HUES48 (cell line): ENCODE results near the gene KLHL3.

Source experiments
- H3K27ac ChIP-seq: one replicate; pipeline ENCODE4 v1.7.0; 2013; ENCODE audit warnings: low read depth, low read length, inconsistent platforms
- H3K27me3 ChIP-seq: 2 replicates; pipeline ENCODE4 v1.6.1; 2013; ENCODE audit warnings: mild to moderate bottlenecking, low read length; ENCODE audit not compliant: control insufficient read depth, insufficient read depth
- H3K36me3 ChIP-seq: 2 replicates; pipeline ENCODE4 v1.6.1; 2013; ENCODE audit warnings: low read length; ENCODE audit not compliant: control insufficient read depth, insufficient read depth
- H3K4me1 ChIP-seq: 2 replicates; pipeline ENCODE4 v1.6.1; 2013; ENCODE audit warnings: mild to moderate bottlenecking, low read length; ENCODE audit not compliant: control insufficient read depth, insufficient read depth
- H3K4me3 ChIP-seq: 2 replicates; pipeline ENCODE4 v1.5.1; 2013; ENCODE audit warnings: mild to moderate bottlenecking, low read depth, low read length
- H3K9ac ChIP-seq: 2 replicates; pipeline ENCODE4 v1.6.1; 2013; ENCODE audit warnings: mild to moderate bottlenecking, low read depth, low read length, moderate library complexity
- H3K9me3 ChIP-seq: 2 replicates; pipeline ENCODE4 v1.6.1; 2013; ENCODE audit warnings: low read length; ENCODE audit not compliant: control insufficient read depth, insufficient read depth

Gene KLHL3

GRCh38 chr5:137741718-137742117 lies 5.8 kb upstream of the KLHL3 start:
- Histone ChIP-seq H3K27me3 (no peaks in the 10 kb centered on the region), H3K36me3 (no peaks in the 10 kb centered on the region), H3K9ac (no peak overlapping the region), H3K9me3 (no peaks in the 10 kb centered on the region), H3K4me3 (no peak overlapping the region), H3K4me1 (peaks cover 9% of the 10 kb centered on the region; the same call in 1 of the 2 replicates), H3K27ac (no peak overlapping the region)

- Histone ChIP-seq H3K9ac (no peak overlapping the region), H3K27ac (no peak overlapping the region), H3K36me3 (no peaks in the 10 kb centered on the region), H3K4me3 (no peak overlapping the region), H3K4me1 (peaks cover 15% of the 10 kb centered on the region), H3K27me3 (no peaks in the 10 kb centered on the region), H3K9me3 (no peaks in the 10 kb centered on the region)
Observed at GRCh38 chr5:137739737-137740136, 3.8 kb upstream of the KLHL3 start.

GRCh38 chr5:137738947-137739346 lies 3.1 kb upstream of the KLHL3 start:
- H3K9ac ChIP-seq, result no peak overlapping the region
- H3K36me3 ChIP-seq, result no peaks in the 10 kb centered on the region
- H3K9me3 ChIP-seq, result no peaks in the 10 kb centered on the region
- H3K4me3 ChIP-seq, result no peak overlapping the region
- peaks cover 23% of the 10 kb centered on the region for H3K4me1 ChIP-seq
- no peaks in the 10 kb centered on the region for H3K27me3 ChIP-seq
- no peak overlapping the region for H3K27ac ChIP-seq

GRCh38 chr5:137737349-137738131 lies 1.7 kb upstream of the KLHL3 start:
- Histone ChIP-seq H3K9ac (no peak overlapping the region), H3K27me3 (no peaks in the 10 kb centered on the region), H3K4me1 (peaks cover 20% of the 10 kb centered on the region), H3K4me3 (no peak overlapping the region), H3K27ac (no peak overlapping the region), H3K9me3 (no peaks in the 10 kb centered on the region), H3K36me3 (no peaks in the 10 kb centered on the region)

GRCh38 chr5:137736496-137736895 lies 607 bp upstream of the KLHL3 start:
- Histone ChIP-seq H3K4me3 (peak overlapping the region; percentile 77; the same call in 1 of the 2 replicates), H3K4me1 (peaks cover 15% of the 10 kb centered on the region), H3K36me3 (no peaks in the 10 kb centered on the region), H3K9me3 (no peaks in the 10 kb centered on the region), H3K27me3 (no peaks in the 10 kb centered on the region), H3K9ac (no peak overlapping the region), H3K27ac (no peak overlapping the region)

GRCh38 chr5:137734962-137735554 lies 831 bp downstream of the KLHL3 start:
- Histone ChIP-seq H3K9ac (peak overlapping the region; percentile 68), H3K27ac (peak overlapping the region; percentile 78), H3K36me3 (no peaks in the 10 kb centered on the region), H3K9me3 (no peaks in the 10 kb centered on the region), H3K27me3 (no peaks in the 10 kb centered on the region), H3K4me3 (peak overlapping the region; percentile 77), H3K4me1 (peaks cover 15% of the 10 kb centered on the region)

GRCh38 chr5:137734331-137734730 lies 1.6 kb downstream of the KLHL3 start:
- Histone ChIP-seq H3K9ac (no peak overlapping the region), H3K9me3 (no peaks in the 10 kb centered on the region), H3K27me3 (no peaks in the 10 kb centered on the region), H3K4me3 (peak overlapping the region; percentile 77), H3K27ac (no peak overlapping the region), H3K36me3 (no peaks in the 10 kb centered on the region), H3K4me1 (peaks cover 15% of the 10 kb centered on the region)

- H3K36me3 ChIP-seq, result no peaks in the 10 kb centered on the region
- no peaks in the 10 kb centered on the region for H3K27me3 ChIP-seq
- H3K4me1 ChIP-seq, result peaks cover 15% of the 10 kb centered on the region
- H3K9ac ChIP-seq, result no peak overlapping the region
- H3K9me3 ChIP-seq, result no peaks in the 10 kb centered on the region
- peak overlapping the region; percentile 77 for H3K4me3 ChIP-seq
- no peak overlapping the region for H3K27ac ChIP-seq
Observed at GRCh38 chr5:137733922-137734321, 2.0 kb downstream of the KLHL3 start.

- H3K36me3 ChIP-seq, result no peaks in the 10 kb centered on the region
Observed at GRCh38 chr5:137733006-137733405, 2.9 kb downstream of the KLHL3 start.

GRCh38 chr5:137731176-137731575 lies 4.7 kb downstream of the KLHL3 start:
- Histone ChIP-seq H3K27ac (no peak overlapping the region), H3K9me3 (no peaks in the 10 kb centered on the region), H3K4me3 (no peak overlapping the region), H3K36me3 (no peaks in the 10 kb centered on the region), H3K9ac (no peak overlapping the region), H3K27me3 (no peaks in the 10 kb centered on the region), H3K4me1 (peaks cover 10% of the 10 kb centered on the region)

More at GRCh38 chr5:137733006-137733405, 2.9 kb downstream of the KLHL3 start:
- Histone ChIP-seq H3K4me3 (no peak overlapping the region), H3K27me3 (no peaks in the 10 kb centered on the region), H3K27ac (no peak overlapping the region), H3K4me1 (peaks cover 15% of the 10 kb centered on the region), H3K9ac (no peak overlapping the region), H3K9me3 (no peaks in the 10 kb centered on the region)

GRCh38 chr5:137730336-137730735 lies 5.6 kb downstream of the KLHL3 start:
- H3K4me1 ChIP-seq, result peaks cover 9% of the 10 kb centered on the region
- no peak overlapping the region for H3K4me3 ChIP-seq
- H3K9ac ChIP-seq, result no peak overlapping the region
- no peak overlapping the region for H3K27ac ChIP-seq
- no peaks in the 10 kb centered on the region for H3K36me3 ChIP-seq
- H3K27me3 ChIP-seq, result no peaks in the 10 kb centered on the region
- H3K9me3 ChIP-seq, result no peaks in the 10 kb centered on the region
